Activated CD8-positive, alpha-beta T cell treated with anti-CD3 and anti-CD28 coated beads for 36 hours (primary cell): ENCODE data around the gene DEGS2. TPM values are rescaled to one million over a fixed set of nuclear protein-coding genes. Genes with fewer than 3 reads are reported as not detected.

Source experiments
- ATAC-seq: fragments of 200-7000 bp; cut with Tn5 transposase; one replicate; pipeline ENCODE4 v1.10.0; 2021; ENCODE audit warnings: mild to moderate bottlenecking, moderate library complexity
- CTCF ChIA-PET: fragments of 350-600 bp; sonication (Branson Sonifier 250); formaldehyde crosslinking; loops from one replicate; lab custom pipeline; 2021; ENCODE audit warnings: antibody characterized with exemption; lab: Charles Lee
- POLR2A ChIA-PET: fragments of 350-600 bp; sonication (Branson Sonifier 250); formaldehyde crosslinking; loops from one replicate; lab custom pipeline; 2021; ENCODE audit warnings: antibody characterized with exemption; lab: Charles Lee
- DNase-seq: peaks from one replicate; pipeline ENCODE4 v3.0.0-alpha.2; 2020
- H3K27ac Mint-ChIP-seq: one replicate; pipeline ENCODE4 v1.8.0; 2021; ENCODE audit warnings: mild to moderate bottlenecking, mixed read lengths
- H3K27me3 Mint-ChIP-seq: one replicate; pipeline ENCODE4 v1.8.0; 2021; ENCODE audit warnings: mixed read lengths
- H3K36me3 Mint-ChIP-seq: one replicate; pipeline ENCODE4 v1.8.0; 2021; ENCODE audit warnings: low read depth, mixed read lengths
- H3K4me1 Mint-ChIP-seq: one replicate; pipeline ENCODE4 v1.8.0; 2021; ENCODE audit warnings: low read depth, mixed read lengths
- H3K4me3 Mint-ChIP-seq: one replicate; pipeline ENCODE4 v1.8.0; 2021; ENCODE audit warnings: mild to moderate bottlenecking, moderate library complexity, mixed read lengths
- H3K9me3 Mint-ChIP-seq: one replicate; pipeline ENCODE4 v1.8.0; 2021; ENCODE audit warnings: mixed read lengths
- intact Hi-C: fragments of 100-400 bp; cut with micrococcal nuclease; formaldehyde crosslinking; loops from one replicate; pipeline ENCODE4 v1.10.0; 2022
- total RNA-seq, 2 experiments: library from RNA; stranded (reverse); gene quantifications; one replicate each; pipeline ENCODE4 v1.2.3, GENCODE V29; 2021
- TF ChIP-seq, protein P1 (sequence below): fragments of 200-600 bp; IDR thresholded peaks from one replicate; pipeline ENCODE4 v1.8.0; 2022; ENCODE audit warnings: antibody characterized with exemption, mild to moderate bottlenecking

Gene DEGS2
- total RNA-seq, 2 experiments from 2014 or later = 2.6 to 3.1 TPM

DNA sequence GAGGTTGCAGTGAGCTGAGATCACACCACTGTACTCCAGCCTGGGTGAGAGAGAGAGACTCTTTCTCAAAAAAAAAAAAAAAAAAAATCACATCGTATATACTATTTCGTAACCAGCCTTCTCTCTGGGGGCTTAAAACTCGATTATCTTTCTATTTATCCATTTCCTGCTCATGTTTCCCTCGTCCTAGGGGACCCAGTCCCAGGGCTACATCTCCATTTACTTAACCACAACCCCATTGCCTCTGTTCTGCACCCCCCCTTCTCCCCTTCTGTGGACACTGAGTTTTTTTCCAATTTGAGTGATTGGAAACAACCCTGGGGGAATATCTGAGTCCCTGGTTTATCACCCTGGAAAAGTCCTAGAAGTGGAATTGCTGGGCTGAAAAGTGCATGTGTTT, 43.3 kb upstream of the DEGS2 start:
- ATAC-seq = no peak
- Mint-ChIP-seq H3K36me3 (no peaks in the 10 kb centered on the region), H3K9me3 (no peaks in the 10 kb centered on the region), H3K4me3 (no peak overlapping the region), H3K27me3 (no peaks in the 10 kb centered on the region), H3K4me1 (no peaks in the 10 kb centered on the region), H3K27ac (no peak overlapping the region)
- POLR2A ChIA-PET = interaction anchor here (1.0 to 1.4 kb wide), 2 partner anchors 10 to 154 kb away, joined by 3 read pairs; no protein-coding TSS in a partner anchor
- TF ChIP-seq, protein P1, sequence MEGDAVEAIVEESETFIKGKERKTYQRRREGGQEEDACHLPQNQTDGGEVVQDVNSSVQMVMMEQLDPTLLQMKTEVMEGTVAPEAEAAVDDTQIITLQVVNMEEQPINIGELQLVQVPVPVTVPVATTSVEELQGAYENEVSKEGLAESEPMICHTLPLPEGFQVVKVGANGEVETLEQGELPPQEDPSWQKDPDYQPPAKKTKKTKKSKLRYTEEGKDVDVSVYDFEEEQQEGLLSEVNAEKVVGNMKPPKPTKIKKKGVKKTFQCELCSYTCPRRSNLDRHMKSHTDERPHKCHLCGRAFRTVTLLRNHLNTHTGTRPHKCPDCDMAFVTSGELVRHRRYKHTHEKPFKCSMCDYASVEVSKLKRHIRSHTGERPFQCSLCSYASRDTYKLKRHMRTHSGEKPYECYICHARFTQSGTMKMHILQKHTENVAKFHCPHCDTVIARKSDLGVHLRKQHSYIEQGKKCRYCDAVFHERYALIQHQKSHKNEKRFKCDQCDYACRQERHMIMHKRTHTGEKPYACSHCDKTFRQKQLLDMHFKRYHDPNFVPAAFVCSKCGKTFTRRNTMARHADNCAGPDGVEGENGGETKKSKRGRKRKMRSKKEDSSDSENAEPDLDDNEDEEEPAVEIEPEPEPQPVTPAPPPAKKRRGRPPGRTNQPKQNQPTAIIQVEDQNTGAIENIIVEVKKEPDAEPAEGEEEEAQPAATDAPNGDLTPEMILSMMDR = no peak
- DNase-seq = no peak
- intact Hi-C loops = no loop called here
- CTCF ChIA-PET = interaction anchor here (0.6 to 4.6 kb wide), 2 partner anchors 10 to 55 kb away, joined by 3 to 37 read pairs; no protein-coding TSS in a partner anchor

DNA sequence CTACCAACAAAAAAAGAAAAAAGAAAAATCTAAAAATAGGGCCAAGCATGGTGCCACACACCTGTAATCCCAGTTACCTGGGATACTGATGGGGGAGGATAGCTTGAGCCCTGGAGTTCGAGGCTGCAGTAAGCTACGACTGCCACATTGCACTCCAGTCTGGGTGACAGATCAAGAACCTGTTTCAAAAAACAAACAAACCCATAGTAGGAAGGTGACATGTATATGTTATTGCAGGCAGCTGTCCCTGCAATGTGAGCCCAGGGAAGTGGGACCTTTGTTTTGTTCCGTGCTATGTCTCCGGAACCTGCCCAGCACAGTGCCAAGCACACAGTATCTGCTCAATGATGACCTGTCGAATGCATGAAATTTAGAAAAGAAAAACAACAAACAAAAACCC, 42.3 kb upstream of the DEGS2 start:
- H3K4me1 Mint-ChIP-seq = no peaks in the 10 kb centered on the region
- CTCF ChIA-PET = interaction anchor here (1.7 kb wide), 1 partner anchor 8 kb away, joined by 7 read pairs; no protein-coding TSS in a partner anchor
- no peaks in the 10 kb centered on the region for H3K27me3 Mint-ChIP-seq
- POLR2A ChIA-PET = no interaction called here
- H3K36me3 Mint-ChIP-seq = no peaks in the 10 kb centered on the region
- TF ChIP-seq, protein P1 = no peak
- DNase-seq = no peak
- H3K9me3 Mint-ChIP-seq = no peaks in the 10 kb centered on the region
- ATAC-seq = no peak
- H3K4me3 Mint-ChIP-seq = no peak overlapping the region
- no peak overlapping the region for H3K27ac Mint-ChIP-seq
- intact Hi-C loops = no loop called here

DNA sequence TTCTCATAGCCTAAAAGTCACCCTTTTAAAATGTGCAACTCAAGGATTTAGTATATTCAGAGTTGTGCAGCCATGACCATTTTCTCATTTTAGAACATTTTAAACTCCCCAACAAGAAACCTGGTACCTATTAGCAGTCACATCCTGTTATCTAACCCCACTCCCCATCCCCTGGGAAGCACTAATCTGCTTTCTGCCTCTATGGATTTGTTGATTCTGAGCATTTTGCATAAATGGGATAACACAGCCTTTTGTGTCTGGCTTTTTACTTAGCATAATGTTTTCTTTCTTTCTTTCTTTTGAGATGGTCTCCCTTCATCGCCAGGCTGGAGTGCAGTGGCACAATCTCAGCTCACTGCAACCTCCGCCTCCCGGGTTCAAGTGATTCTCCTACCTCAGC, 40.9 kb upstream of the DEGS2 start:
- Mint-ChIP-seq H3K4me3 (no peak overlapping the region), H3K27ac (no peak overlapping the region), H3K36me3 (no peaks in the 10 kb centered on the region), H3K4me1 (no peaks in the 10 kb centered on the region), H3K9me3 (no peaks in the 10 kb centered on the region), H3K27me3 (no peaks in the 10 kb centered on the region)
- DNase-seq (no peak), ATAC-seq (no peak)
- intact Hi-C loops = no loop called here
- TF ChIP-seq, protein P1 = no peak
- ChIA-PET CTCF (interaction anchor here (0.7 to 1.7 kb wide), 2 partner anchors 7 to 103 kb away, joined by 3 to 7 read pairs; no protein-coding TSS in a partner anchor), POLR2A (interaction anchor here (1.0 kb wide), 1 partner anchor 11 kb away, joined by 3 read pairs; no protein-coding TSS in a partner anchor)

DNA sequence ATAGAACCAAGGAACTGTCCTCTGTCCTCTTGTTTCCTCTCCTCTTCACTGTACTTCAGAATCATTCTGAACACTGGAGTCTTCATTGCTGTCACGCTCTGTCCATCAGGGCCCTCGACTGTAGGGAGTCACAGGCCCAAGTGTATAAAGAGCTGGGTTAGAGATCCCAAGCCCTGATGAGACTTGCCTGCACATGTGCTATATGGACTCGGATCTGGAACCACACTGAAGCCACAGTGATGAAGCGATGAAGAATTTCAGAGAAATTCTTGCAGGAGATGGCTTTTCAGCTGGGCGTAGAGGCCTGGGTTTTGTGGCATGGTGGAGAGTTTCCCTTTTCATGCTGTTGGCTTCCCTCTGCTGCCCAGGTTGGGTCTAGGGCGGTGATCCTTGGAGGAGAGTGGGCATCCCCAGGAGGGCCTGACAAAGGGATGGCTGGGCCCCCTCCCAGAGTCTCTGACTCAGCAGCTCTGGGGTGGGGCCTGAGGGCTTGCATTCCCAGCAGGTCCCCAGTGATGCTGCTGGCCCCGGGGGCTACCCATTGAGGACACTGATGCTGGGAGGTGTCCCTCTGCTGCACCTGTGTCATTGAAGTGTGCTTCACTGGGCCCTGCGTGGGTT, 39.9 kb upstream of the DEGS2 start:
- DNase-seq (no peak), ATAC-seq (no peak)
- no peak overlapping the region for H3K27ac Mint-ChIP-seq
- no peaks in the 10 kb centered on the region for H3K27me3 Mint-ChIP-seq
- H3K4me1 Mint-ChIP-seq = peaks cover under 1% of the 10 kb centered on the region
- TF ChIP-seq, protein P1 = no peak
- no peaks in the 10 kb centered on the region for H3K36me3 Mint-ChIP-seq
- intact Hi-C loops = no loop called here
- POLR2A ChIA-PET = interaction anchor here (1.0 kb wide), 1 partner anchor 12 kb away, joined by 3 read pairs; no protein-coding TSS in a partner anchor
- CTCF ChIA-PET = interaction anchor here (0.7 kb wide), 1 partner anchor 104 kb away, joined by 3 read pairs; no protein-coding TSS in a partner anchor
- no peaks in the 10 kb centered on the region for H3K9me3 Mint-ChIP-seq
- H3K4me3 Mint-ChIP-seq = no peak overlapping the region
